ENCODE data around the gene WNT7A.

The WNT7A gene

GRCh38 chr3:13825821-13826220, 54.0 kb downstream of the WNT7A start:
- no peak for DNase-seq

GRCh38 chr3:13825311-13825579, 54.6 kb downstream of the WNT7A start:
- DNase-seq: no peak

- DNase-seq: no peak
Measured at GRCh38 chr3:13824521-13825310, 55.2 kb downstream of the WNT7A start.

GRCh38 chr3:13823692-13824091, 56.2 kb downstream of the WNT7A start:
- no peak for DNase-seq

GRCh38 chr3:13822871-13823585, 56.8 kb downstream of the WNT7A start:
- DNase-seq: no peak

- DNase-seq: no peak
Measured at GRCh38 chr3:13822042-13822441, 57.8 kb downstream of the WNT7A start.

GRCh38 chr3:13821126-13821525, 58.7 kb downstream of the WNT7A start:
- no peak for DNase-seq

- DNase-seq: no peak
Measured at GRCh38 chr3:13818919-13819318, 61.0 kb downstream of the WNT7A start.

GRCh38 chr3:13815088-13815683, 64.7 kb downstream of the WNT7A start:
- no peak for DNase-seq

- DNase-seq: no peak
Measured at GRCh38 chr3:13812034-13812471, 67.8 kb downstream of the WNT7A start.

- DNase-seq: no peak
Measured at GRCh38 chr3:13811614-13812013, 68.3 kb downstream of the WNT7A start.

- DNase-seq: no peak
Measured at GRCh38 chr3:13808550-13808949, 71.3 kb downstream of the WNT7A start.

- DNase-seq: no peak
Measured at GRCh38 chr3:13801361-13802204, 78.3 kb downstream of the WNT7A start.

GRCh38 chr3:13800064-13800463, 79.8 kb downstream of the WNT7A start:
- no peak for DNase-seq

- DNase-seq: no peak
Measured at GRCh38 chr3:13798401-13798800, 81.5 kb downstream of the WNT7A start.

- no peak for DNase-seq
Measured at GRCh38 chr3:13796701-13797460, 83.0 kb downstream of the WNT7A start.

- DNase-seq: no peak
Measured at GRCh38 chr3:13795816-13796215, 84.1 kb downstream of the WNT7A start.

- no peak for DNase-seq
Measured at GRCh38 chr3:13794322-13794721, 85.5 kb downstream of the WNT7A start.

GRCh38 chr3:13793451-13793850, 86.4 kb downstream of the WNT7A start:
- DNase-seq: no peak

- no peak for DNase-seq
Measured at GRCh38 chr3:13792512-13793371, 87.1 kb downstream of the WNT7A start.

GRCh38 chr3:13792051-13792490, 87.8 kb downstream of the WNT7A start:
- no peak for DNase-seq
